Tibial nerve (tissue), 4 donors: ENCODE measurements around the gene CH25H. TPM values are rescaled to one million over a fixed set of nuclear protein-coding genes. Genes with fewer than 3 reads are reported as not detected.
A peak's percentile ranks its signal among the peaks of the same experiment; 100 is the strongest.

Source experiments
- DNase-seq, 2 donors: peaks; one replicate each; pipeline ENCODE4 v3.0.0-alpha.2; 2019; ENCODE audit warnings: low spot score in 2 of 2
- H3K27ac ChIP-seq, 4 donors: fragments of 200-600 bp; sonication (generic) in 3 of 4; one replicate each; pipeline ENCODE4 v1.5.1; 2017 to 2019; ENCODE audit warnings: mild to moderate bottlenecking in 1 of 4
- H3K27me3 ChIP-seq, 2 donors: fragments of 200-600 bp; sonication (generic) in 1 of 2; one replicate each; pipeline versions ENCODE4 v1.5.1 to v1.6.0; 2017 to 2019
- H3K36me3 ChIP-seq, 3 donors: fragments of 200-600 bp; sonication (generic); one replicate each; pipeline ENCODE4 v1.5.1; 2018 to 2019
- H3K4me1 ChIP-seq, 4 donors: fragments of 200-600 bp; sonication (generic) in 3 of 4; one replicate each; pipeline ENCODE4 v1.5.1; 2017 to 2019
- H3K4me3 ChIP-seq, 4 donors: fragments of 200-600 bp; sonication (generic) in 3 of 4; one replicate each; pipeline ENCODE4 v1.5.1; 2017 to 2019; ENCODE audit warnings: mild to moderate bottlenecking in 1 of 4, moderate library complexity in 1 of 4
- H3K9me3 ChIP-seq, 4 donors: fragments of 200-600 bp; sonication (generic) in 3 of 4; one replicate each; pipeline ENCODE4 v1.5.1; 2017 to 2019
- EP300 ChIP-seq, 2 donors: sonication (generic); formaldehyde crosslinking; IDR thresholded peaks; one replicate each; pipeline ENCODE4 v1.6.1; 2017; ENCODE audit warnings: antibody characterized with exemption in 2 of 2, mild to moderate bottlenecking in 1 of 2
- POLR2A ChIP-seq, 2 donors: fragments of 450-650 bp; IDR thresholded peaks; one replicate each; pipeline ENCODE4 v1.6.1; 2017; ENCODE audit warnings: antibody characterized with exemption in 2 of 2, mild to moderate bottlenecking in 2 of 2, moderate library complexity in 2 of 2
- WGBS, 2 donors: methylation state at CpG; one replicate each; pipeline ENCODE4 v1.1.5; 2018; 5-methylcytosine and 5-hydroxymethylcytosine counted together
- total RNA-seq, 4 donors: library from RNA; depleted of rRNA; stranded (reverse); fragments of >200 nt; gene quantifications; one replicate each; pipeline ENCODE4 v1.1.0, GENCODE V29; 2016
- TF ChIP-seq, protein P1 (sequence below), 5 experiments: fragments of 200-600 bp in 3 of 5; fragments of 450-650 bp in 2 of 5; sonication (generic) in 3 of 5; IDR thresholded peaks; one replicate each; pipeline ENCODE4 v1.5.1; 2016 to 2019; ENCODE audit warnings: antibody characterized with exemption in 5 of 5, mild to moderate bottlenecking in 3 of 5, moderate library complexity in 2 of 5

CH25H gene
- total RNA-seq, 4 donors from 2014 or later = 0.22 to 1.2 (median 0.92) TPM

DNA sequence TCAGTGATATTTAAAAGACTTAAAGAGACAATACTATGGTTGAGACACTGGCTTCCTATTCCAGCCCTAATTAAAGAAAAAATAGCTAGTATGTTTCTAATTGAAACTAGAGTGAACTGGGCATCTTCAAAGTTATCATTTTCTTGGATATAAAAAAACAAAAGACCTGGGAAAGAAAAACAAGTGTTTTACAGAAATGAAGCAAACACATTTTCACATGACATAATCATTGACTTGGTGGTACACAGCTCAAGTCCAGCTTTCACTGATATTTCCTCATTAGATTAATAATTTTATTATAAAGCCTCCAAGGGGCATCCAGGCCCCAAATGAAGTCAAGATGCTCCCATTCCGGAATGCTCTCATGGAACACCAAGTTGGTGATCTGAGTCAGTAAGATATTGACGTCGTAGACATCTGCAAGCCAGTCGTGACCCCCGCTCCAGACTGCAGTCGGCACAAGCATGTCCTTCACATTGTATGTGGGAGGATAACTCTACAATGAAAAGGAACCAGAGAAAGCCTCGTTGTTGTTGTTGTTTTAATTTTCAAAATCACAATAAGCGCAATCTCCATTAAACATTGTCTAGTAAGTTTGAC lies 7.5 kb upstream of the CH25H start:
- Histone ChIP-seq H3K4me3 (no peak overlapping the region), H3K4me1 (peaks cover 0 to 12% (median 5%) of the 10 kb centered on the region in 4 donors), H3K27ac (no peak overlapping the region), H3K9me3 (no peaks in the 10 kb centered on the region), H3K27me3 (no peaks in the 10 kb centered on the region), H3K36me3 (peaks cover 0 to 17% (median 0%) of the 10 kb centered on the region in 3 donors)
- no peak for DNase-seq
- WGBS, 2 donors = 71 to 75% methylated on average over 8 of the region's 8 CpGs
- TF ChIP-seq EP300 (IDR thresholded peaks at IDR 0.05) = no peak
- no peak for TF ChIP-seq POLR2A (IDR thresholded peaks at IDR 0.05)
- TF ChIP-seq, protein P1, sequence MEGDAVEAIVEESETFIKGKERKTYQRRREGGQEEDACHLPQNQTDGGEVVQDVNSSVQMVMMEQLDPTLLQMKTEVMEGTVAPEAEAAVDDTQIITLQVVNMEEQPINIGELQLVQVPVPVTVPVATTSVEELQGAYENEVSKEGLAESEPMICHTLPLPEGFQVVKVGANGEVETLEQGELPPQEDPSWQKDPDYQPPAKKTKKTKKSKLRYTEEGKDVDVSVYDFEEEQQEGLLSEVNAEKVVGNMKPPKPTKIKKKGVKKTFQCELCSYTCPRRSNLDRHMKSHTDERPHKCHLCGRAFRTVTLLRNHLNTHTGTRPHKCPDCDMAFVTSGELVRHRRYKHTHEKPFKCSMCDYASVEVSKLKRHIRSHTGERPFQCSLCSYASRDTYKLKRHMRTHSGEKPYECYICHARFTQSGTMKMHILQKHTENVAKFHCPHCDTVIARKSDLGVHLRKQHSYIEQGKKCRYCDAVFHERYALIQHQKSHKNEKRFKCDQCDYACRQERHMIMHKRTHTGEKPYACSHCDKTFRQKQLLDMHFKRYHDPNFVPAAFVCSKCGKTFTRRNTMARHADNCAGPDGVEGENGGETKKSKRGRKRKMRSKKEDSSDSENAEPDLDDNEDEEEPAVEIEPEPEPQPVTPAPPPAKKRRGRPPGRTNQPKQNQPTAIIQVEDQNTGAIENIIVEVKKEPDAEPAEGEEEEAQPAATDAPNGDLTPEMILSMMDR (IDR thresholded peaks at IDR 0.05) = no peak

DNA sequence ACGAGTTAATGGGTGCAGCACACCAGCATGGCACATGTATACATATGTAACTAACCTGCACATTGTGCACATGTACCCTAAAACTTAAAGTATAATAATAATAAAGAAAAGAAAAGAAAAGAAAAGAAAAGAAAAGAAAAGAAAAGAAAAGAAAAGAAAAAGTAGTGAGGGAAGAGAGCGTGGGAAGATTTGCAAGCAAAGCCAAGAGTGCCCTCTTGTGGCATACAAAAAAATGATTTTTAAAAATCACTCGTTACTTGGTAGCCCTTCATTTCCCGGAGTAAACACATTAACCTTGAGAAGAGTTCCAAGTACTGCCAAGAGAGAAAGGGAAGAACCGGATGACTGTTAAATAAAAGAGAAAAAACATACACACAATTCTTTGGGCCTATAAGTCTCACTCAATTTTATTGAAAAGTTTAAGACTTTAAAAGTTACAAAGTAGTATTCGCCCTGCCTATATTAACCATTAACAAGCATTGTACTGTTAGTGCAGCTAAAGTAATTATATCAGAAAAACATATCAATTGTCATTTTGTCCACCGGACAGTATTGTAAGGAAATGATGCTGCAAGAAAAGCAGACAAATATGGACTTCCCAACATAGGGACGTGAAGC lies 6.2 kb upstream of the CH25H start:
- H3K4me3 ChIP-seq = no peak overlapping the region
- no peaks in the 10 kb centered on the region for H3K9me3 ChIP-seq
- TF ChIP-seq POLR2A (IDR thresholded peaks at IDR 0.05) (no peak), EP300 (IDR thresholded peaks at IDR 0.05) (peak in 1 of 2 donors; percentile 16)
- TF ChIP-seq, protein P1 (IDR thresholded peaks at IDR 0.05) = peak in 4 of 5 experiments; percentile 52 to 80 (median 62)
- H3K27ac ChIP-seq = no peak overlapping the region
- no peak for DNase-seq
- peaks cover 0 to 17% (median 0%) of the 10 kb centered on the region in 3 donors for H3K36me3 ChIP-seq
- H3K27me3 ChIP-seq = peaks cover 0 to 5% of the 10 kb centered on the region in 2 donors
- 42 to 44% methylated on average over 8 of the region's 8 CpGs for WGBS, 2 donors
- peaks cover 0 to 15% (median 5%) of the 10 kb centered on the region in 4 donors for H3K4me1 ChIP-seq

DNA sequence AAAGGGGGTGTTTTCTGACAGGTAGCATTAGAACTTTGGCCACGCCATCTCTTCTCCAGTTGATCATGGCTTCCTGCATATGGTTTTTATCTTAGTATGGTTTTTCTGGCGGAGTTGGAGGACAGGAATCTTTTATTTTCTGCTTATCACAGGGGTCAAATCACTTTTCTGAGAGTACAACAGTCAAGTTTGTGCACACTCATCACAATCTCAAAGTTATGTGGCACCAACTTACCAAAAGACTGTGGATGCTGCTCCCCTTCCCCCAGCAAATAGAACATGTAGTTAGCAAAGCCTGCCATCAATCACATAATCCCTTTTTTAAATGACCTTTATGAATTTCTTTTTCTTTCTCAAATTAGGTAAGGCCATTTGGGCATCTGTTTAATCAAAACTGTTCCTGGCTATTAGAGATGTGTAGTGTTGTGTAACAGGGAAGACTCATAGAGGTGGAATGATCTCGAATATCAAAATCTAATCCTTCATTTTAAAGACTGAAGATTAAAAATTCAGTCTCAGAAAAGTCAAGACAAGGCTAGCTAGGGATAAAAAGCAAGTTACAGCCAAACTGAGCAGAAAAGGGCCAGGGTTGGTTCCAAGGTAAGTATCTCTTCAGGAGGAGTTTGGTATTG lies 3.8 kb upstream of the CH25H start:
- Histone ChIP-seq H3K27ac (no peak overlapping the region), H3K36me3 (peaks cover 0 to 17% (median 0%) of the 10 kb centered on the region in 3 donors), H3K27me3 (peaks cover 0 to 20% of the 10 kb centered on the region in 2 donors), H3K9me3 (no peaks in the 10 kb centered on the region), H3K4me1 (peaks cover 0 to 20% (median 8%) of the 10 kb centered on the region in 4 donors), H3K4me3 (no peak overlapping the region)
- TF ChIP-seq POLR2A (IDR thresholded peaks at IDR 0.05) = no peak
- TF ChIP-seq, protein P1 (IDR thresholded peaks at IDR 0.05) = no peak
- no peak for TF ChIP-seq EP300 (IDR thresholded peaks at IDR 0.05)
- 95 to 99% methylated on average over 3 of the region's 3 CpGs for WGBS, 2 donors
- DNase-seq = no peak

DNA sequence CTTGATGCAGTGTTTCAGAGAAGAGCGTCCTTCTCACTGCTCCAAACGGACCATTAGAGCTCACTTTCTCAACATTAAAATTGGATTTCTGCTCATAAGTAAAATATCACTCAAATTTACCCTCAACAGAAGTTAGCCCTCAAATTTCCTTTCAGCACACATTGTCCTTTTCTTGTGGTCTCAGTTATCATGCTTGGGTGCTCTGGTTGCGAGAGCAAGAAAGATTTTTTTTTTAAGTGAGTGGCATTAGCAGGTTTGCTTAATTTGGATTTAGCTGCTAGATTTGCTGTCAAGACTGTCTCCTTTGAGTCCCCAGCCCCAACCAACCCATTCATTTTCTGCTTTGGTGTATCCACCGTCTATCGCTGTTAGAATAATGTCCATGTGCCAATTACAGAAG lies 2.6 kb upstream of the CH25H start:
- H3K4me3 ChIP-seq = no peak overlapping the region
- peaks cover 0 to 20% (median 8%) of the 10 kb centered on the region in 4 donors for H3K4me1 ChIP-seq
- peaks cover 0 to 20% of the 10 kb centered on the region in 2 donors for H3K27me3 ChIP-seq
- peaks cover 0 to 5% (median 0%) of the 10 kb centered on the region in 3 donors for H3K36me3 ChIP-seq
- H3K9me3 ChIP-seq = no peaks in the 10 kb centered on the region
- no peak for DNase-seq
- H3K27ac ChIP-seq = no peak overlapping the region
- TF ChIP-seq POLR2A (IDR thresholded peaks at IDR 0.05) = no peak
- TF ChIP-seq, protein P1 (IDR thresholded peaks at IDR 0.05) = no peak
- no peak for TF ChIP-seq EP300 (IDR thresholded peaks at IDR 0.05)
- WGBS, 2 donors = 91 to 95% methylated on average over 5 of the region's 5 CpGs
